NB4 (cell line): ENCODE data around the gene COBL.

ENCODE experiments used
- POLR2A ChIP-seq: IDR thresholded peaks from 2 replicates; pipeline ENCODE4 v1.6.1; 2011; ENCODE audit warnings: mild to moderate bottlenecking; ENCODE audit not compliant: insufficient read length; ENCODE audit errors: extremely low read depth
- TF ChIP-seq, protein P1 (sequence below): IDR thresholded peaks from one replicate; pipeline ENCODE4 v1.5.1; 2012; ENCODE audit warnings: low read depth, low read length
- TF ChIP-seq, protein P2 (sequence below): IDR thresholded peaks from 2 replicates; pipeline ENCODE4 v1.6.1; 2011; ENCODE audit warnings: low read depth, low read length

DNA sequence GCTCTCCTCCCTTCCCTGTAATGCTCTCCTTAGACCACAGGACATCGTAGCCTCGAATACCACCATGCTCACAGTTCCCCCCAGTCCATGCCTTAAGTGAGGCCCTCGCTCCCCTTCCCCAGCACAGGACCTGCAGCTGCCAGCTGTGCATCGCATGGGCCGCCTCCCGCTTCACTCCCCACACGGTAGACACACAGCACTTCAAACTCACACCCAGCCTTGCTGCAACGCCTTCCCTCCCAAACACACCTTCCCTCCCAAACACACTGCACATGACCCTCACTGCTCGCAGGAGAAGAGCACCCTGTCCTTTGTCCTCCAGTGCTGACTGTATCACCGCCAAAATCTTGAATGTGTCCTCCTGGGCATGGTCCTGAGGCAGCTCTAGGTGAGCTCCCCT is 42.6 kb downstream of the COBL start:
- TF ChIP-seq POLR2A, result no peak
- TF ChIP-seq, protein P1, sequence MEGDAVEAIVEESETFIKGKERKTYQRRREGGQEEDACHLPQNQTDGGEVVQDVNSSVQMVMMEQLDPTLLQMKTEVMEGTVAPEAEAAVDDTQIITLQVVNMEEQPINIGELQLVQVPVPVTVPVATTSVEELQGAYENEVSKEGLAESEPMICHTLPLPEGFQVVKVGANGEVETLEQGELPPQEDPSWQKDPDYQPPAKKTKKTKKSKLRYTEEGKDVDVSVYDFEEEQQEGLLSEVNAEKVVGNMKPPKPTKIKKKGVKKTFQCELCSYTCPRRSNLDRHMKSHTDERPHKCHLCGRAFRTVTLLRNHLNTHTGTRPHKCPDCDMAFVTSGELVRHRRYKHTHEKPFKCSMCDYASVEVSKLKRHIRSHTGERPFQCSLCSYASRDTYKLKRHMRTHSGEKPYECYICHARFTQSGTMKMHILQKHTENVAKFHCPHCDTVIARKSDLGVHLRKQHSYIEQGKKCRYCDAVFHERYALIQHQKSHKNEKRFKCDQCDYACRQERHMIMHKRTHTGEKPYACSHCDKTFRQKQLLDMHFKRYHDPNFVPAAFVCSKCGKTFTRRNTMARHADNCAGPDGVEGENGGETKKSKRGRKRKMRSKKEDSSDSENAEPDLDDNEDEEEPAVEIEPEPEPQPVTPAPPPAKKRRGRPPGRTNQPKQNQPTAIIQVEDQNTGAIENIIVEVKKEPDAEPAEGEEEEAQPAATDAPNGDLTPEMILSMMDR, result no peak
- TF ChIP-seq, protein P2, sequence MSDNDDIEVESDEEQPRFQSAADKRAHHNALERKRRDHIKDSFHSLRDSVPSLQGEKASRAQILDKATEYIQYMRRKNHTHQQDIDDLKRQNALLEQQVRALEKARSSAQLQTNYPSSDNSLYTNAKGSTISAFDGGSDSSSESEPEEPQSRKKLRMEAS, result no peak
